ENCODE data around the gene ALCAM. TPM values are rescaled to one million over a fixed set of nuclear protein-coding genes. Genes with fewer than 3 reads are reported as not detected.

ALCAM gene
- total RNA-seq, 1 donor from 2014 or later: 54.4 TPM

- H3K4me2 ChIP-seq: no peak overlapping the region
- Mint-ChIP-seq H3K4me1 (no peaks in the 10 kb centered on the region), H3K27me3 (ENCODE audit: insufficient read depth, low read depth) (no peaks in the 10 kb centered on the region), H3K36me3 (no peaks in the 10 kb centered on the region), H3K4me3 (no peak overlapping the region), H3K9me3 (no peaks in the 10 kb centered on the region), H3K27ac (no peak overlapping the region)
- DNase-seq (ENCODE audit: low spot score): no peak
- H3K27me3 ChIP-seq: no peaks in the 10 kb centered on the region
- H3F3A ChIP-seq (ENCODE audit: low read depth): no peaks in the 10 kb centered on the region
- H3K79me2 ChIP-seq (ENCODE audit: low read depth): no peaks in the 10 kb centered on the region
- no peak overlapping the region for H2AFZ ChIP-seq (replicated peaks)
- H3K27ac ChIP-seq: no peak overlapping the region
- H3K4me1 ChIP-seq: no peaks in the 10 kb centered on the region
- H3K4me3 ChIP-seq: no peak overlapping the region
- H4K20me1 ChIP-seq (ENCODE audit: low read depth): no peaks in the 10 kb centered on the region
- no peaks in the 10 kb centered on the region for H3K9me3 ChIP-seq (ENCODE audit: low read depth)
- no peak overlapping the region for H3K9ac ChIP-seq
- TF ChIP-seq CTCF (IDR thresholded peaks at IDR 0.05) (no peak), EZH2 (IDR thresholded peaks at IDR 0.05) (no peak), EZH2phosphoT487 (IDR thresholded peaks at IDR 0.05) (no peak)
- H3K36me3 ChIP-seq: no peaks in the 10 kb centered on the region
These were observed 239.3 kb downstream of the ALCAM start for GRCh38 chr3:105606016-105606415.

- Histone ChIP-seq H3K27ac (no peak overlapping the region), H3K36me3 (no peaks in the 10 kb centered on the region), H4K20me1 (ENCODE audit: low read depth) (no peaks in the 10 kb centered on the region), H3K9me3 (ENCODE audit: low read depth) (no peaks in the 10 kb centered on the region), H3K27me3 (no peaks in the 10 kb centered on the region), H2AFZ (replicated peaks) (peak overlapping the region; percentile 2), H3F3A (ENCODE audit: low read depth) (peaks cover 10% of the 10 kb centered on the region), H3K9ac (no peak overlapping the region), H3K79me2 (ENCODE audit: low read depth) (no peaks in the 10 kb centered on the region), H3K4me2 (no peak overlapping the region), H3K4me3 (no peak overlapping the region), H3K4me1 (peaks cover 18% of the 10 kb centered on the region)
- DNase-seq (ENCODE audit: low spot score): peak; percentile 11
- H3K36me3 Mint-ChIP-seq: no peaks in the 10 kb centered on the region
- no peak overlapping the region for H3K27ac Mint-ChIP-seq
- no peak overlapping the region for H3K4me3 Mint-ChIP-seq
- H3K4me1 Mint-ChIP-seq: peaks cover 13% of the 10 kb centered on the region
- no peaks in the 10 kb centered on the region for H3K27me3 Mint-ChIP-seq (ENCODE audit: insufficient read depth, low read depth)
- H3K9me3 Mint-ChIP-seq: no peaks in the 10 kb centered on the region
- TF ChIP-seq EZH2phosphoT487 (IDR thresholded peaks at IDR 0.05) (no peak), CTCF (IDR thresholded peaks at IDR 0.05) (no peak), EZH2 (IDR thresholded peaks at IDR 0.05) (no peak)
These were observed 241.9 kb downstream of the ALCAM start for GRCh38 chr3:105608623-105609022.

- Histone ChIP-seq H3K9me3 (ENCODE audit: low read depth) (no peaks in the 10 kb centered on the region), H3K79me2 (ENCODE audit: low read depth) (no peaks in the 10 kb centered on the region), H3K36me3 (no peaks in the 10 kb centered on the region), H3K27ac (no peak overlapping the region), H3K9ac (no peak overlapping the region), H4K20me1 (ENCODE audit: low read depth) (no peaks in the 10 kb centered on the region), H3K27me3 (no peaks in the 10 kb centered on the region), H3K4me2 (no peak overlapping the region), H3K4me3 (no peak overlapping the region), H3F3A (ENCODE audit: low read depth) (peaks cover 10% of the 10 kb centered on the region), H3K4me1 (peaks cover 19% of the 10 kb centered on the region), H2AFZ (replicated peaks) (no peak overlapping the region)
- no peak for DNase-seq (ENCODE audit: low spot score)
- Mint-ChIP-seq H3K4me1 (peaks cover 13% of the 10 kb centered on the region), H3K36me3 (no peaks in the 10 kb centered on the region), H3K27ac (no peak overlapping the region), H3K4me3 (no peak overlapping the region), H3K27me3 (ENCODE audit: insufficient read depth, low read depth) (no peaks in the 10 kb centered on the region), H3K9me3 (no peaks in the 10 kb centered on the region)
- no peak for TF ChIP-seq EZH2 (IDR thresholded peaks at IDR 0.05)
- TF ChIP-seq CTCF (IDR thresholded peaks at IDR 0.05): no peak
- no peak for TF ChIP-seq EZH2phosphoT487 (IDR thresholded peaks at IDR 0.05)
These were observed 243.8 kb downstream of the ALCAM start for GRCh38 chr3:105610473-105610872.
